ENCODE results near the gene ZCCHC7.
A peak's percentile ranks its signal among the peaks of the same experiment; 100 is the strongest.

Gene ZCCHC7

DNA sequence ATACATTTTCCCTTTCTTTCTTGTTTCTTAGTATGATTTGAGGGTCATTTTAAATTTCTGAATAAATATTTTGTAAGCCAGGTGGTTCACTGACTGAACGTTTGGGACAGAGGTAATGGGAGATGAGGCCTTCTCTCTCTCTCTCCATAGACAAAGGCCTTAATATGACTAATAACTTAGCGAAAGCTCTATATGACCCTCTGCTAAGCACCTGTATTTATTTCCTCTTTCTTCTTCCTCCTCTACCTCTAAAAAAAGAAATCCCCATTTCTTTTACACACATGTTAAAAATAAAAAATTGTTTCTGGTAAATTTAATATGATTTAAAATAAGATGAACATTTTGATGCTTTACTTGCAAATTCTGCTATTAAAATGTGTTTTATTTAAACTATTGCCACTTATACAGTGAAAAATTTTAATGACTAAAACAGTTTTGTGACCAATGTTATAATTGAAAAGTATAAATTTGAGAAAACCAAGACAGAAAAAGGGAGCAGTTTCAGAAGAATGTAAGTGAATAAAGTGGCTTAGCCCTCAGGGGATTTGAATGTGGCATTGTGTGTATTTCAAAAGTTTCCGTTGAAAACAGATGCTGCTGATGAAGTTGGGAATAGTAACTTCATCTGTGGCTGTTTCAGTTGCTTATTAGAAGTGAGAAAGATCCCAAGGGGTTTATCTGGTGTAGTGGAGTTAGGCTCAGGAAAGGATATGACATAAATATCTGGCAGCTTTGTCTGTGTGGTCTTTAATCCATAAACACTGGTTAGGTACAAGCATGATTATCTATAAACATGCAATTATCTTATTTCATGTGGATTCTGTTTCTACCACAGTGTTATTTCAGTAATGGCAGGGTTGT is 173.5 kb downstream of the ZCCHC7 start:
- in situ Hi-C loops (cut with MboI; ENCODE audit: low pct_unique_long_range_greater_than_20kb, low sequenced_read_pairs, unreplicated experiment) = no loop called here
- TF ChIP-seq, protein P1, sequence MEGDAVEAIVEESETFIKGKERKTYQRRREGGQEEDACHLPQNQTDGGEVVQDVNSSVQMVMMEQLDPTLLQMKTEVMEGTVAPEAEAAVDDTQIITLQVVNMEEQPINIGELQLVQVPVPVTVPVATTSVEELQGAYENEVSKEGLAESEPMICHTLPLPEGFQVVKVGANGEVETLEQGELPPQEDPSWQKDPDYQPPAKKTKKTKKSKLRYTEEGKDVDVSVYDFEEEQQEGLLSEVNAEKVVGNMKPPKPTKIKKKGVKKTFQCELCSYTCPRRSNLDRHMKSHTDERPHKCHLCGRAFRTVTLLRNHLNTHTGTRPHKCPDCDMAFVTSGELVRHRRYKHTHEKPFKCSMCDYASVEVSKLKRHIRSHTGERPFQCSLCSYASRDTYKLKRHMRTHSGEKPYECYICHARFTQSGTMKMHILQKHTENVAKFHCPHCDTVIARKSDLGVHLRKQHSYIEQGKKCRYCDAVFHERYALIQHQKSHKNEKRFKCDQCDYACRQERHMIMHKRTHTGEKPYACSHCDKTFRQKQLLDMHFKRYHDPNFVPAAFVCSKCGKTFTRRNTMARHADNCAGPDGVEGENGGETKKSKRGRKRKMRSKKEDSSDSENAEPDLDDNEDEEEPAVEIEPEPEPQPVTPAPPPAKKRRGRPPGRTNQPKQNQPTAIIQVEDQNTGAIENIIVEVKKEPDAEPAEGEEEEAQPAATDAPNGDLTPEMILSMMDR (IDR thresholded peaks at IDR 0.05; ENCODE audit: extremely low read depth, insufficient read depth, missing control alignments) = no peak
- peak; percentile 29 for DNase-seq (ENCODE audit: low spot score)

DNA sequence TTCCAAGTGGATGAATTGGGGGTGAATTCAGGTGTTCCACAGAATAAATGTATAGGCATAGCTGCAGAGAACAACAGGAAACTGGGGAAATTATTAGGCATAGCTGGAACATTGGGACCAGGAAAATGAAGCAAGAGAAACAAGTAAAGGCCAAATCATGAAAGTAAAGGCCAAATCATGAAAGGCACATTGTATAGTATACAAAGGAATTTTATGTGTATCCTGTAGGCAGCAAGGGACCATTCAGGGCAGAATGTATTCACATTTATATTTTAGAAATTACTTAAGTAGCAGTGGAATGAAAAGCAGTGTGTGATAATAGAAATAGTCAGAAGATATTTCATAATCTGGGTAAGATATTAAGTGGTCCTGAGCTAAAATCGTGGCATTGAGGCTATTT is 174.8 kb downstream of the ZCCHC7 start:
- TF ChIP-seq, protein P1 (IDR thresholded peaks at IDR 0.05; ENCODE audit: extremely low read depth, insufficient read depth, missing control alignments) = no peak
- DNase-seq (ENCODE audit: low spot score) = no peak
- in situ Hi-C loops (cut with MboI; ENCODE audit: low pct_unique_long_range_greater_than_20kb, low sequenced_read_pairs, unreplicated experiment) = no loop called here

DNA sequence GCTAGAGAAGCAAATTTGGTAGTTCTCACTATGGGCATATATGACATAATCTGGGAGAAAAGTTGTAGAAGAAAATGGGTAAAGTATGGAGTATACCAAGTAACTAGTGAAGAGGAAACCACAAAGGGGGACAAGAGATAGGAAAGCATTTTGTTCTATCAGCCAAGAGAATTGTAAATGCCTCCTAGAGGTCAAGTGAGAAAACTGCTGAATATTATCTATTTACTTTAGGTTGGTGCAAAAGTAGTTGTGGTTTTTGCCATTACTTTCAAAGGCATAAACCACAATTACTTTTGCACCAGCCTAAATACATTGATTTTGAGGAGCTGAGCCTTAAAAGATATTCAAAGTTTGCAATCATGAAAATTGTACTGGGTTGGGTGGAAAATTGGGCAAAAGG is 175.4 kb downstream of the ZCCHC7 start:
- TF ChIP-seq, protein P1 (IDR thresholded peaks at IDR 0.05; ENCODE audit: extremely low read depth, insufficient read depth, missing control alignments) = peak; percentile 38
- in situ Hi-C loops (cut with MboI; ENCODE audit: low pct_unique_long_range_greater_than_20kb, low sequenced_read_pairs, unreplicated experiment) = no loop called here
- DNase-seq (ENCODE audit: low spot score) = no peak

DNA sequence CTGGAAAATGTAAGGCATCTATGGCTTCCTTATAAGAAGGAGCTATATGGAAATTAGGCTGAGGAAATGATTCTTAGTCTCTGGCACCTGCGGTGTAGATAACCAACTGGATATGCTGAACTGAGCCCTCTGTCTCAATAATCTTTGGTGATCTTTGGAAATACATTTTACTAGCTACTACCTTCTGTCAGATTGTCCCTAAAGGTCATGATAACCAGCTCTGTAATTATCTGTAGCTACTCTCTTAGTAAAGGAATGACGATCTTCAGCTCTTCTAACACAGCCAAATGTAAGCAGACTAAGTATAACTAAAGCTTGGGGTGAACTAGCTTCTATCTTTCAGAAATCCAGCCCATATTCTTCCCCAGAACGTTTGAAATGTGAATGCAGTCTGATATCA is 177.2 kb downstream of the ZCCHC7 start:
- TF ChIP-seq, protein P1 (IDR thresholded peaks at IDR 0.05; ENCODE audit: extremely low read depth, insufficient read depth, missing control alignments) = no peak
- in situ Hi-C loops (cut with MboI; ENCODE audit: low pct_unique_long_range_greater_than_20kb, low sequenced_read_pairs, unreplicated experiment) = no loop called here
- DNase-seq (ENCODE audit: low spot score) = no peak

DNA sequence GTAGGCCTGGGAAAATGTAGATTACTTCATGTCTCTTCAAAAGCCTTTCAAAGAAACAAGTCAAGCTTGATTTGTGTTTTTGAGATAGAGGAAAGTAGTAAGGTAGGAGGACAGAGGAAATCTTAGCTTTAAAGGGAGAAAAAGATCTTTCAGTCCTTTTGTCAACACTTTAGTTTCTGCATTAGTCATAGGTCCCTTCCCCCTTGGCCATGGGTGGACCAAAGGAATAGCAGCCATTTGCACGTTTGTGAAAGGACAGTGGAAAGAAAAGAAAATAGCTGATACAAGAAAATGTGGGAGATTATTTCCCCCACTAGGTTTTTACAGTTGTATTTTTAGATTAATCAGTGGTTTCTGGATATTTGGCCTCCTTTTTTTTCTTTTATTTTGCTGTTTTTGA is 180.2 kb downstream of the ZCCHC7 start:
- in situ Hi-C loops (cut with MboI; ENCODE audit: low pct_unique_long_range_greater_than_20kb, low sequenced_read_pairs, unreplicated experiment) = loop anchor here (10.0 kb wide), 1 partner anchor 276 kb away; no protein-coding TSS in a partner anchor
- TF ChIP-seq, protein P1 (IDR thresholded peaks at IDR 0.05; ENCODE audit: extremely low read depth, insufficient read depth, missing control alignments) = no peak
- no peak for DNase-seq (ENCODE audit: low spot score)

DNA sequence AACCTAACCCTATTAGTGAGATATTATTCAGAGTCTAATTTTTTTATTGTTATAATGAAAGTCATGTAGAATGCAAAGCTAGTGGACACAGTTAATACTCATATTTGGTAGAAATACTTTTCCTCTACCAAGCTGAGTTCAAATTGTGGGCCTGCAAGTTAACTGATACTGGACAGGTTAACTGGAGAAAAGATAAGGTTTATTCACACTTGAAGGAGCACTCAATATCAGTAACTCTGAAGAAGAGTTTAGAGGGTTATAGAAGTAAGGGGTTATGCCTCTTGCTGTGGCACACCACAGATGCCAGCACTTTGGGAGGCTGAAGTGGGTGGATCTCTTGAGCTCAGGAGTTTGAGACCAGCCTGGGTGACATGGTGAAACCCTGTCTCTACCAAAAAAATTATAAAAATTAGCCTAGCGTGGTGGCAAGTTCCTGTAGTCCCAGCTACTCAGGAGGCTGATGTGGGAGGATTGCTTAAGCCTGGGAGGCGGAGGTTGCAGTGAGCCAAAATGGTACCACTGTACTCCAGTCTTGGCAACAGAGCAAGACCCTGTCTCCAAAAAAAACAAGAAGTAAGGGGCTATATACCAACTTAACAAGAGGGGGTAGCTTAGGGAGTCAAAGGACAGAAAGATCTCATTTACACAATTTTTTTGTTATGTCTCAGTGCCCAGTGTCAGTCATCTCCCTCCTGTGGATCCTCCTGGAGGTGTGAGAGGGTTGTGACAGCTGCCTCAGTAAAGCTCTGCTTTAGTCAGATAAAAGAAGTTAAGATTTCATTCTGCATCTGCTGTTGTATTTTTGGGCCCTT is 180.9 kb downstream of the ZCCHC7 start:
- TF ChIP-seq, protein P1 (IDR thresholded peaks at IDR 0.05; ENCODE audit: extremely low read depth, insufficient read depth, missing control alignments) = peak; percentile 19
- in situ Hi-C loops (cut with MboI; ENCODE audit: low pct_unique_long_range_greater_than_20kb, low sequenced_read_pairs, unreplicated experiment) = loop anchor here (10.0 kb wide), 1 partner anchor 276 kb away; no protein-coding TSS in a partner anchor
- DNase-seq (ENCODE audit: low spot score) = no peak
